KMS-11 (cell line): ENCODE results near the gene RSRC2.
"Not testable (repeated sequence)": the region's sequence is repeated elsewhere in the genome, so short reads cannot be mapped to it uniquely, and the experiment has no call there.

Experiments
- H2AFZ ChIP-seq: fragments of 200-600 bp; sonication (generic); 2 replicates; pipeline ENCODE4 v1.6.1; 2016; ENCODE audit warnings: antibody characterized with exemption, mixed run types, low read depth
- H3K27ac ChIP-seq: fragments of 200-600 bp; sonication (generic); 2 replicates; pipeline ENCODE4 v1.6.1; 2016; ENCODE audit warnings: mild to moderate bottlenecking, mixed run types
- H3K27me3 ChIP-seq: fragments of 200-600 bp; sonication (generic); 2 replicates; pipeline ENCODE4 v1.6.1; 2017; ENCODE audit warnings: mild to moderate bottlenecking, low read depth, mixed run types, moderate library complexity; ENCODE audit not compliant: insufficient read depth
- H3K36me3 ChIP-seq: fragments of 200-600 bp; sonication (generic); 2 replicates; pipeline ENCODE4 v1.6.1; 2017; ENCODE audit warnings: mild to moderate bottlenecking, mixed run types; ENCODE audit not compliant: insufficient read depth
- H3K4me1 ChIP-seq: fragments of 200-600 bp; sonication (generic); 2 replicates; pipeline ENCODE4 v1.6.1; 2016; ENCODE audit warnings: mild to moderate bottlenecking, low read depth, mixed run types; ENCODE audit not compliant: poor library complexity, severe bottlenecking
- H3K4me2 ChIP-seq: fragments of 200-600 bp; sonication (generic); 2 replicates; pipeline ENCODE4 v1.7.0; 2016; ENCODE audit warnings: mild to moderate bottlenecking, mixed run types
- H3K4me3 ChIP-seq: fragments of 200-600 bp; sonication (generic); IDR thresholded peaks from 2 replicates; pipeline ENCODE4 v1.6.1; 2017; ENCODE audit warnings: low read depth, low read length, mixed read lengths; ENCODE audit not compliant: insufficient read depth
- H3K79me2 ChIP-seq: fragments of 200-600 bp; sonication (generic); 2 replicates; pipeline ENCODE4 v1.6.1; 2016; ENCODE audit warnings: low read depth, mixed run types; ENCODE audit not compliant: insufficient read depth
- H3K9ac ChIP-seq: fragments of 200-600 bp; sonication (generic); 2 replicates; pipeline ENCODE4 v1.6.1; 2016; ENCODE audit warnings: mild to moderate bottlenecking, mixed run types
- H4K20me1 ChIP-seq: fragments of 200-600 bp; sonication (generic); 2 replicates; pipeline ENCODE4 v1.6.1; 2016; ENCODE audit warnings: mild to moderate bottlenecking, mixed run types; ENCODE audit not compliant: insufficient read depth
- TF ChIP-seq, protein P1 (sequence below): fragments of 200-600 bp; sonication (generic); conservative IDR thresholded peaks from 2 replicates; pipeline ENCODE4 v1.6.1; 2017; ENCODE audit warnings: low read depth, mild to moderate bottlenecking, antibody characterized with exemption, low read length, moderate library complexity, mixed read lengths

The RSRC2 gene, protein sequence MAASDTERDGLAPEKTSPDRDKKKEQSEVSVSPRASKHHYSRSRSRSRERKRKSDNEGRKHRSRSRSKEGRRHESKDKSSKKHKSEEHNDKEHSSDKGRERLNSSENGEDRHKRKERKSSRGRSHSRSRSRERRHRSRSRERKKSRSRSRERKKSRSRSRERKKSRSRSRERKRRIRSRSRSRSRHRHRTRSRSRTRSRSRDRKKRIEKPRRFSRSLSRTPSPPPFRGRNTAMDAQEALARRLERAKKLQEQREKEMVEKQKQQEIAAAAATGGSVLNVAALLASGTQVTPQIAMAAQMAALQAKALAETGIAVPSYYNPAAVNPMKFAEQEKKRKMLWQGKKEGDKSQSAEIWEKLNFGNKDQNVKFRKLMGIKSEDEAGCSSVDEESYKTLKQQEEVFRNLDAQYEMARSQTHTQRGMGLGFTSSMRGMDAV

DNA sequence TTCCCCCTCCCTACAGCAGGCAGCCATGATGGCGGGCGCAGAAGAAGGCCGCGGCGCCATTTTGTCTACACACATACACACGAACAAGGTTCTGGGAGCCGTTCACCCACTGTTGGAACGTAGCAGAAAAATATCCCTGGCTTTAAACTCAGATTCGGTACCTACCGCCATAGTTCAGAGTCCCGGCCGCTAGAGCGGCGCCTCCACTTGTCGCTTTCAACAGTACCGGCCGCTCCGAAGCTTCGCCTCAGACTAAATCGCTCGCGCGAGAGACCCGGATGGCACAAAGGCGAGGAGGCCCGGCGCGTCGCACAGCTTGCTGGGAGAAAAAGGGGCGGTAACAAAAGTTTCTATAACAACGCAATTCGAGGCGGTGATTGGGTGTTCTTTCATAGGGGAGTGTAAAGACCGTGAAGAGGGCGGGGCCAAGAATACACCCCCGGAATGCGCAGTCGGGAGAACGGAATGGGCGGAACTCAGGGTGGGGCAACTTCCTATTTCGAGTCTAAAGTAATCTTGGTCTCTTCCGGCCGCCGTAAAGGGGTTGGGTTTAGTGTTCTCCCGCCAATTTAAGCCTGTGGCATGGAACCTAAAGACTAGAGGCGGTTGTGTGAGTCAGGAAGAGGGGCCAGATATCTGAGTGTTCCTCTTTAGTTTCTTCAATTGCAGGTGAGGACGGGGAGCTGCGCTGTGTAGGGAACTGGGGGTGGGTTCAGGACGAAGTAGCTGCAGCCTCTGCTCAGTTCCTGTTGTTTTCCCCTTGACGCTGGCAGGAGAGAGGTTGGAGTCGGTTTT lies at the start of gene RSRC2, which contains the start of gene KNTC1:
TSS of gene RSRC2 (minus strand) at position 254 of the 795 bp plus-strand sequence. CDS start at position 171, 83 bp downstream.
TSS of gene KNTC1 (plus strand) at position 567 of the 795 bp plus-strand sequence. CDS start 2,815 bp downstream, outside the sequence.
- TF ChIP-seq, protein P1, sequence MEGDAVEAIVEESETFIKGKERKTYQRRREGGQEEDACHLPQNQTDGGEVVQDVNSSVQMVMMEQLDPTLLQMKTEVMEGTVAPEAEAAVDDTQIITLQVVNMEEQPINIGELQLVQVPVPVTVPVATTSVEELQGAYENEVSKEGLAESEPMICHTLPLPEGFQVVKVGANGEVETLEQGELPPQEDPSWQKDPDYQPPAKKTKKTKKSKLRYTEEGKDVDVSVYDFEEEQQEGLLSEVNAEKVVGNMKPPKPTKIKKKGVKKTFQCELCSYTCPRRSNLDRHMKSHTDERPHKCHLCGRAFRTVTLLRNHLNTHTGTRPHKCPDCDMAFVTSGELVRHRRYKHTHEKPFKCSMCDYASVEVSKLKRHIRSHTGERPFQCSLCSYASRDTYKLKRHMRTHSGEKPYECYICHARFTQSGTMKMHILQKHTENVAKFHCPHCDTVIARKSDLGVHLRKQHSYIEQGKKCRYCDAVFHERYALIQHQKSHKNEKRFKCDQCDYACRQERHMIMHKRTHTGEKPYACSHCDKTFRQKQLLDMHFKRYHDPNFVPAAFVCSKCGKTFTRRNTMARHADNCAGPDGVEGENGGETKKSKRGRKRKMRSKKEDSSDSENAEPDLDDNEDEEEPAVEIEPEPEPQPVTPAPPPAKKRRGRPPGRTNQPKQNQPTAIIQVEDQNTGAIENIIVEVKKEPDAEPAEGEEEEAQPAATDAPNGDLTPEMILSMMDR = no peak
- H3K9ac ChIP-seq = peak within 1 kb of the TSS; percentile 100
- H4K20me1 ChIP-seq = 0 out of 2 replicates have a peak, but pooled peaks cover 8% of the 10 kb centered on the region
- H2AFZ ChIP-seq = peak within 1 kb of the TSS; percentile 66
- peak within 1 kb of the TSS; percentile 82 for H3K4me2 ChIP-seq
- peak within 1 kb of the TSS; percentile 100 for H3K27ac ChIP-seq
- peaks cover 85% of the 10 kb centered on the region for H3K79me2 ChIP-seq
- no peak within 1 kb of the TSS for H3K4me3 ChIP-seq
- H3K36me3 ChIP-seq = no peaks in the 10 kb centered on the region
- peaks cover 33% of the 10 kb centered on the region for H3K4me1 ChIP-seq
- H3K27me3 ChIP-seq = no peaks in the 10 kb centered on the region

DNA sequence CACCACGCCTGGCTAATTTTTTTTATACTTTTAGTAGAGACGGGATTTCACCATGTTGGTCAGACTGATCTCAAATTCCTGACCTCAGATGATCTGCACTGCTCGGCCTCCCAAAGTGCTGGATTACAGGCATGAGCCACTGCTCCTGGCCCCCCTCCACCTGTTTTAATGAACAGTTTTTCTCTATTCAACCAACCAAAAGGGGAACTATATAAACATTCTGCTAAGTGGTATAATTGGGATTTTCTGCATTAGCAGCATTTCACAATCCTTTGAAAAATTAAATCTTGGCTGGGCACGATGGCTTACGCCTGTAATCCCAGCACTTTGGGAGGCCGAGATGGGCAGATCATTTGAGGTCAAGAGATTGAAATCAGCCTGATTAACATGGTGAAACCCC lies 45.1 kb upstream of the RSRC2 start:
- Histone ChIP-seq H3K79me2 (no peaks in the 10 kb centered on the region), H2AFZ (no peak overlapping the region), H4K20me1 (no peaks in the 10 kb centered on the region), H3K4me2 (no peak overlapping the region), H3K36me3 (no peaks in the 10 kb centered on the region), H3K4me3 (no peak overlapping the region), H3K9ac (no peak overlapping the region), H3K27ac (no peak overlapping the region), H3K4me1 (no peaks in the 10 kb centered on the region), H3K27me3 (no peaks in the 10 kb centered on the region)
- TF ChIP-seq, protein P1 = no peak

DNA sequence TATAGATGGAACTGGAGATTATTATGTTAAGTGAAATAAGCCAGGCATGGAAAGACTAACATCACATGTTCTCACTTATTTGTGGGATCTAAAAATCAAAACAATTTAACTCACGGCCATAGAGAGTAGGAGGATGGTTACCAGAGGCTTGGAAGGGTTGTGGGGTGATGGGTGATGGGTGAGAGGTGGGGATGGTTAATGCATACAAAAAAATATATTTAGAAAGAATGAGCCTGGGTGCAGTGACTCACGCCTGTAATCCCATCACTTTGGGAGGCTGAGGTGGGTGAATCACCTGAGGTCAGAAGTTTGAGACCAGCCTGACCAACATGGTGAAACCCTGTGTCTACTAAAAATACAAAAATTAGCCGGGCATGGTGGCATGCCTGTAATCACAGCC lies 43.3 kb upstream of the RSRC2 start:
- H3K36me3 ChIP-seq, H2AFZ ChIP-seq, H3K27me3 ChIP-seq, H3K27ac ChIP-seq, H3K4me2 ChIP-seq, H3K9ac ChIP-seq, H3K4me3 ChIP-seq, H3K4me1 ChIP-seq, H4K20me1 ChIP-seq, H3K79me2 ChIP-seq: not testable (repeated sequence)

DNA sequence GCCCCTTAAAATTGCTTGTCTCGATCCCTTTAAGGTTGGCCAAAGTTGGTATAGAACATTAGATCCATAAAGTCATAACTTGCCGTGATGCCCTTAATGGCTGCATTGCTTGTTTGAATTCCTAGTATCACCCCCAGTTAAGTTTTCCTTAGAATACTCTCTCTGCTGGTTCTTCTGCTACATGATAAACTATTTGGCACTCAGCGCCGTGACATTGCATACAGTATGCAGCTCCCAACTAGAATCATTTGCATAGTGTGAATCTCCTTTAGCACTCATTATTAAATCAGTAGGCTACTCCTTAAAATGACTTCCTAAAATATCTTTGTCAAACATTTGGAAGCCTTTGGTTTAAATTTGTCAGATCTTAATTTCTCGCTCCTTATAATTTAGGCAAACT lies 42.6 kb upstream of the RSRC2 start:
- Histone ChIP-seq H3K36me3 (no peaks in the 10 kb centered on the region), H3K27me3 (no peaks in the 10 kb centered on the region), H3K79me2 (no peaks in the 10 kb centered on the region), H3K4me1 (no peaks in the 10 kb centered on the region), H3K27ac (no peak overlapping the region), H4K20me1 (no peaks in the 10 kb centered on the region), H2AFZ (no peak overlapping the region), H3K4me3 (no peak overlapping the region), H3K4me2 (no peak overlapping the region), H3K9ac (no peak overlapping the region)
- TF ChIP-seq, protein P1 = no peak

DNA sequence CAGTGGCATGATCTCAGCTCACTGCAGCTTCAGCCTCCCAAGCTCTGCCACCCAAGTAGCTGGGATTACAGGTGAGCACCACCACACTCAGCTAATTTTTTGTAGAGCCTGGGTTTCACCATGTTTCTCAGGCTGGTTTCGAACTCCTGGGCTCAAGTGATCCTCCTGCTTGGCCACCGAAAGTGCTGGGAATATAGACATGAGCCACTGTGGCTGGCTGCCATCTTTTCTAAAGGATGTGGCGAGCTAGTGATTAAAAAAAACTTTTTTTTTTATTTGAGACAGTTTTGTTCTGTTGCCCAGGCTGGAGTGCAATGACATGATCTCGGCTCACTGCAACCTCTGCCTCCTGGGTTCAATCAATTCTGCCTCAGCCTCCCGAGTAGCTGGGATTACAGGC lies 40.1 kb upstream of the RSRC2 start:
- H3K4me1 ChIP-seq, H2AFZ ChIP-seq, H4K20me1 ChIP-seq, H3K9ac ChIP-seq, H3K4me3 ChIP-seq, H3K36me3 ChIP-seq, H3K79me2 ChIP-seq, H3K4me2 ChIP-seq, H3K27me3 ChIP-seq, H3K27ac ChIP-seq: not testable (repeated sequence)
